Measurements from ENCODE around the gene MISP3.
A peak's percentile ranks its signal among the peaks of the same experiment; 100 is the strongest.
"Not testable (repeated sequence)": the region's sequence is repeated elsewhere in the genome, so short reads cannot be mapped to it uniquely, and the experiment has no call there.

Gene MISP3

GRCh38 chr19:14072535-14073260 is at the start of gene MISP3:
Gene MISP3, plus strand, starts transcription at chr19:14072786. Its CDS starts 524 bp downstream, at chr19:14073310.
- DNase-seq, result no peak

- peak; percentile 89 for DNase-seq
Measured at GRCh38 chr19:14023404-14024235, 49.0 kb upstream of the MISP3 start.

- DNase-seq, result not testable (repeated sequence)
Measured at GRCh38 chr19:14026652-14027192, 45.9 kb upstream of the MISP3 start.

- DNase-seq, result no peak
Measured at GRCh38 chr19:14027856-14028450, 44.6 kb upstream of the MISP3 start, which contains the start of gene RLN3. Gene RLN3, plus strand, starts transcription at chr19:14028148. Its CDS starts 57 bp downstream, at chr19:14028205.

GRCh38 chr19:14028901-14029300 is 43.7 kb upstream of the MISP3 start:
- DNase-seq, result no peak

GRCh38 chr19:14030997-14031718 is 41.4 kb upstream of the MISP3 start:
- no peak for DNase-seq

- DNase-seq, result peak; percentile 74
Measured at GRCh38 chr19:14031719-14032480, 40.7 kb upstream of the MISP3 start, which contains the start of gene IL27RA. Gene IL27RA, plus strand, starts transcription at chr19:14031762. Its CDS starts 111 bp downstream, at chr19:14031873.

- no peak for DNase-seq
Measured at GRCh38 chr19:14033946-14034345, 38.6 kb upstream of the MISP3 start.

- not testable (repeated sequence) for DNase-seq
Measured at GRCh38 chr19:14035159-14035558, 37.4 kb upstream of the MISP3 start.

GRCh38 chr19:14035706-14036105 is 36.9 kb upstream of the MISP3 start:
- no peak for DNase-seq

GRCh38 chr19:14039181-14039580 is 33.4 kb upstream of the MISP3 start:
- DNase-seq, result no peak

- peak; percentile 91 for DNase-seq
Measured at GRCh38 chr19:14042659-14043608, 29.7 kb upstream of the MISP3 start.

- not testable (repeated sequence) for DNase-seq
Measured at GRCh38 chr19:14047866-14048265, 24.7 kb upstream of the MISP3 start.

- DNase-seq, result peak; percentile 86
Measured at GRCh38 chr19:14048443-14049153, 24.0 kb upstream of the MISP3 start.

- DNase-seq, result no peak
Measured at GRCh38 chr19:14050512-14050911, 22.1 kb upstream of the MISP3 start.

- DNase-seq, result not testable (repeated sequence)
Measured at GRCh38 chr19:14050961-14051360, 21.6 kb upstream of the MISP3 start.

GRCh38 chr19:14051980-14052379 is 20.6 kb upstream of the MISP3 start:
- DNase-seq, result no peak

- no peak for DNase-seq
Measured at GRCh38 chr19:14052470-14052869, 20.1 kb upstream of the MISP3 start.

- no peak for DNase-seq
Measured at GRCh38 chr19:14053032-14053431, 19.6 kb upstream of the MISP3 start.

- no peak for DNase-seq
Measured at GRCh38 chr19:14053500-14053899, 19.1 kb upstream of the MISP3 start.
